ENCODE results near the gene C3orf20.
"Not testable (repeated sequence)": the region's sequence is repeated elsewhere in the genome, so short reads cannot be mapped to it uniquely, and the experiment has no call there.

C3orf20 gene

DNA sequence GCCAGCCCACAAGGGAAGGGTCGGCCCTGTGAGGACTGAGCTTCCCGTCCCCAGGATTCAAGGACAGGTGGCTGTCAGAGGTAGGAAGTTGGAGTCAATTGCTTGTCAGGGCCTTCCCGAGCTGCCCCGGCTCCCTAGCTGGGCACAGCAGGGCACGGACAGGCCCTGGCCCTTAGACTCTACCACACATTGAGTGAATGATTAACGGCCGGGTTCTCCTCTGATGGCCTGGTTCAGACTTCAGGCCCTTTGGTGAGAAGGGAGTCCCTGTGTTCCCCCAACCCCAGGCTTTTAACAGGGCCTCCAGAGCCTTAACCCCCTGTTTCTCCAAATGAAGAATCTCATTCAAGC, 127.4 kb downstream of the C3orf20 start:
- no peak for DNase-seq

- no peak for DNase-seq
Observed at GRCh38 chr3:14803101-14803980, 128.4 kb downstream of the C3orf20 start.

- no peak for DNase-seq
Observed at GRCh38 chr3:14803981-14804834, 129.3 kb downstream of the C3orf20 start.

DNA sequence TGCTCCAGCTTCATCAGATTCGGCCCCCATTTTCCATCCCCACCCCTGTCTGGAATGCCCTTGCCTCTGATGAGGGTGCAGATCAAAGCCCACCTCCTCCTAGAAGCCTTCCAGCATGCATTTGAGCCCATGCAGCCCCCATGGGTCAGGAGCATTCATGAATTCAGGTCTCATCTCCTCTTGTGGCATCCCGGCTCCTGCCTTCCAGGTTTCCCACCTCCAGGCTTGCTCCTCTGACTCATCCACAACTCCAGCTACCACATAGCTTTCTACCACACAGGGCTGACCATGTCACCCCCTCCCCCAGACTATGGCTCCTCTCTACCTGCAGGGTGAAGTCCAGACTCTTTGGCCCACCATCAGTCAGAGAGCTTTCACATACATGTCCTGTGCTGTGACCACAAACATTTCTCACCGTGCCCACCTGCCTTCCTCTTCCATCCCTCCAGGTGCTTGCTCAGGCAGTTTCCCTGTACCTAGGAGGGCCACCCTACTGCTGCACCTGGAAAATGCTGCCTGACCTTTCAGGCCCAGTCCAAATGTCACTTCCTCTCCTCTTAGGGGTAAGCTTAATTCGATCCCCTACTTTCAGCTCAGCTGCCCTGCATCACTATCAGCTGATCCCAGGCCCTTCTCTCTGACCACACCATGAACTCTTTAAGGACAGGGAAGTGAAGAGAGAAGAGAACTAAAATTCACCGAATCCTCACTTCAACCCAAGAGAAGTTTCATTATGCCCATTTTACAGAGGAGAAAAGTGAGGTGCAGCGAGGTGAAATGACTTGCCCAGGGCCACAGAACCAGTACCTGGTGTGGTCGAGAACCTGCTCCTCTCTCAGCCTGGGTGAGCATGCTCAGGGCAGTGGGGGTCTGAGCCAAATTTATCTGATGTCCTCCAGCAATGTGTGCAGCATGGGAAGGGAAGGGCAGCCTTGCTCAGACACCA, 130.2 kb downstream of the C3orf20 start:
- DNase-seq: no peak

GRCh38 chr3:14805961-14806537, 131.1 kb downstream of the C3orf20 start:
- DNase-seq: no peak

DNA sequence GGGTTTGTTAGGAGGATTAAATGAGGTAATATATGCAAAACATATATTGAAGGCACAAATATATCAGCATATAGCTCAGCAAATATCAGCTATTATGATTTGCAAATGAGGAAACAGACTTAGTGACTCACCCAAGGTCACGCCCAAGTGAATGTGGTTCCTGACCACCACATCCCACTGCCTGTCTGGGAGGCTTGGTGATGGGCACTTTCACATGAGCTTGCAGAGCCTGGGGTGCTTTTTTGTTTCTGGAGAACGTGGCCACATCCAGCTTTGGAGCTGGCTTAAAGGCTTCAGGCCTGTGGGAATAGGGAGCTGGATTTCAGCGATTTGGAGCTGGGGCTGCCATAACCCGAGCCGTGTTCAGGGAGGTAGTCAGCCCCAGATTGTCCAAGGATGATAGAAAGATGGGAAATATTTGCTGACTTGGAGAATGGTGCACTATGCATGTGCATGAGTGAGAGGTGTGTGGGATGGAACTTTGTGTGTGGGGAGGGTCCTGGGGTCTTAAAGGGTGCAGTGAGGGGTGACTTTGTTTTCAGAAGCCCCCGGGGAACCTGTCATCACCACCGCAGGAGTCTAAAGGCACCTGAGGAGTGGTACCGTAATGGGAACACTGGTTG, 131.8 kb downstream of the C3orf20 start:
- no peak for DNase-seq

- DNase-seq: no peak
Observed at GRCh38 chr3:14808025-14808424, 133.1 kb downstream of the C3orf20 start.

GRCh38 chr3:14808502-14809266, 133.7 kb downstream of the C3orf20 start:
- no peak for DNase-seq

DNA sequence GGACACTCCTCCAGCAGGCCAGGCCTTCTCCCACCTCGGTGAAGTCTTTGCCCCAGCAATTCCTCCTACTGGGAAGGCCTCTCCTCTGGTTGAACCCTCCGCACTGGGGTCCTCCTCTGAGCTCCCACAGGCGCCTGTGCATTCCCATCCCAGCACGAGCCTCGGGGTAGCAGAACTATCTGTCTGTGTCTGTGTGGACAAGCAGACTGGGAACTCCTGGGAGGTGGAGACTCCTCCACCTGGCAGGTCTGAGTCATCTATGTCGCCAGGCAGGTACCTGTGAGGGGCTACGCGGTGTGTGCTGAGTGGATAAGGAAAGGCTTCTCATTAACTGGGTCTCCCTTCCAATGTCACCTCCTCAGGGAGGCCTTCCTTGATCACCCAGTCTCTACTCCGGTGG, 134.7 kb downstream of the C3orf20 start:
- DNase-seq: not testable (repeated sequence)

- no peak for DNase-seq
Observed at GRCh38 chr3:14810070-14810791, 135.3 kb downstream of the C3orf20 start.

- no peak for DNase-seq
Observed at GRCh38 chr3:14810801-14811661, 136.1 kb downstream of the C3orf20 start.

DNA sequence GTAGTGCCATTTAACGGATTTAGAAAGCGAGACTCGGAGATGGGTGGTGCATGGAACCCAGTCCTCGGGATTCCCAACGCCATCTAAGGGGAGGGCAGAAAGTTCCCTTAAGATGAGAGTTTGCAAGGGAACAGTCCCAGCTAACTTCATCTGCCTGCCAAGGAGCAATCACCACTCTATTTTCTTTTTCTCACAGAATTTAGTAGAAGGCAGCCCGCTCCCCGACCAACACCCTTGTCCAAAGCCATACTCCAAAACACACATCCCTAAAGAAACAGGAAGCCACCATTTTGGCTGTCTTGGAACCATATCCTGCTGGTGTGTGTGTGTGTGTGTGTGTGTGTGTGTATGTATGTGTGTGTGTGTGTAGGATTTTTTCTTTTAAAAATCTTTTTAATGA, 136.7 kb downstream of the C3orf20 start:
- no peak for DNase-seq

DNA sequence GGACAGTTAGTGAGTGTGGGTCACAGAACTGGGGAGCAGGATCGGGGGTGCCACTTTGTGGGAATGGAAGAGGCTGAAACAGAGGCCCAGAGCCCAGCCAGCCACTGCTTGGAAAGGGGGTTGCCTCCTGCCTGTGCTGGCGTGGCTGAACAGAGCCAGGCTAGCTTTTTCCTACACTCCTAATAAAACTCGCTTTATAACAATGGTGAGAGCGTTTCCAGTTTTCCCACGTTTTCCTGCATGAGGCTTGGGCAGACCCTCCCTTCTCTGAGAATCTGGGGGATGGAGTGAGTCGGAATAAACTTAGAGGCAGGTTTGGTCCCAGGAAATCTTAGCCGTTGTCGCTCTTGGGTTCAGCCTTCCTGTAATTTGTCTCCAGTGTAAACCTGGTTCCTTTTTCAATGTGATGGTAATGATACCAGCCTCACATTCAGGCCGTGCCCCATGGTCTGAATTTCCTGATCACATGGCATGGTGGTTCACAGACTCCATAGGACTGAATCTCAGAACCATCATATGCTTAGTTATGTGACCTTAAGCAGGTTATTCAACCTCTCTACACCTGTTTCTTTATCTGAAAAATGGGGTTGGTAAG, 137.4 kb downstream of the C3orf20 start:
- DNase-seq: no peak

DNA sequence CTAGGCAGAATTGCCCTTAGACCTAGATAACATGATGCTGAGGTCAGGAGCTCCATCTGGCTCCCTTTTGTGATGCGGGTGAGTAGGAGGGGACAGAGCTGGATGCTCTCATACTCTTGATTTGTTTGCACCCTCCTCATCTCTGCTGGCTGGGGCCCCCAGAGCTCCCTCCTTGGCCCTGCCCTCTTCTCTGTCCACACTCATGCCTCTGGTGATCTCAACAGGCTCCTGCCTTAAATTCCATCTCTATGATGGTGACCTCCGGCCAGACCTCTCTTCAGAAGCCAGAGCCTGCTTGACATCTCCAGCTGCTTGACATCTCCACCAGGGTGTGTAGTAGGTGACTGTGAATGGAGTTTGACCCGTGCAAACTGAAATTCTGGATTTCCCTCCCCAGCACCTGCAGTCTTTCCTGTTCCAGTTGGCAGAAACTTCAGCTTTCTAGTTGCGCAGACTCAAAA, 139.5 kb downstream of the C3orf20 start:
- DNase-seq: no peak

- DNase-seq: no peak
Observed at GRCh38 chr3:14816359-14816758, 141.4 kb downstream of the C3orf20 start.

DNA sequence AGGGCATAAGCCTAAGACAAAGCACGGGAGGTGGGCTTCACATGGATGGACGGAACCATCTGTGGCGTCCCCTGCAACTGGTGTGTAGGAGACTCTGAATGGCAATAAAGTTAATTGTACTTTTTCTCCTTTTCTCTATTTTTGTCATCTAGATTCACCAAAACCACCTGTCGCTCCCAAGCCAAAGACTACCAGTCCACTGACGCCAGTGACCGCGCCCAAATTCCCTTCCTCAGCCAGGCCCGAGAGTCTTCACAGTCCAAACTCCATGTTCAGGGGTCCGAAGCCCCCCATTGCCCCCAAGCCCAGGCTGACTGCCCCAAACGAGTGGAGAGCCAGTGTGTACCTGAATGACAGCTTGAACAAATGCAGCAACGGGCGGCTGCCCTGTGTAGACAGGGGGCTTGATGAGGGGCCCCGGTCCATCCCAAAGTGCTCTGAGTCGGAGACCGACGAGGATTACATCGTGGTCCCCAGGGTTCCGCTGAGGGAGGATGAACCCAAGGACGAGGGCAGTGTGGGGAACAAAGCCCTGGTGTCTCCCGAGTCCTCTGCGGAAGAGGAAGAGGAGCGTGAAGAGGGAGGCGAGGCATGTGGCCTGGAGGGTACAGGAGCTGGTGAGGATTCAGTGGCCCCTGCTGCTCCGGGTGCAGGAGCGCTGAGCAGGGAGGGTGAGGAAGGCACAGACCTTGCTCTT, 144.0 kb downstream of the C3orf20 start, which contains the start of gene FGD5:
FGD5 (plus strand) TSS at position 159 of the 697 bp plus-strand sequence; CDS start at position 269, 110 bp downstream.
- no peak for DNase-seq

GRCh38 chr3:14819671-14820070, 144.7 kb downstream of the C3orf20 start:
- no peak for DNase-seq

GRCh38 chr3:14820156-14820555, 145.2 kb downstream of the C3orf20 start:
- no peak for DNase-seq
